GM12878 (cell line): Measurements from ENCODE around the gene GNLY. TPM values are rescaled to one million over a fixed set of nuclear protein-coding genes. Genes with fewer than 3 reads are reported as not detected.

Experiments
- ATAC-seq: fragments of 200-7000 bp; cut with Tn5 transposase; 3 replicates; pipeline ENCODE4 v1.9.1; 2020; ENCODE audit warnings: mild to moderate bottlenecking, moderate library complexity
- BruUV-seq: library from RNA; stranded (reverse); fragments of 400-500 nt; replicated peaks from 2 replicates; lab custom pipeline; 2021; lab: Mats Ljungman, UMichigan
- CTCF ChIA-PET: fragments of 300-600 bp; sonication (Branson Sonifier 250); formaldehyde crosslinking; extraction: SDS; loops from one replicate; lab custom pipeline; 2021; ENCODE audit warnings: inconsistent platforms; lab: Yijun Ruan, JAX
- POLR2A ChIA-PET: fragments of 350-600 bp; formaldehyde crosslinking; extraction: SDS; loops from one replicate; lab custom pipeline; 2021; ENCODE audit warnings: inconsistent platforms; lab: Charles Lee
- RAD21 ChIA-PET: fragments of 300-600 bp; sonication (Branson Sonifier 250); formaldehyde crosslinking; loops from one replicate; lab custom pipeline; 2023; ENCODE audit warnings: antibody characterized with exemption; ENCODE audit not compliant: unreplicated experiment; lab: Charles Lee
- SMC1A ChIA-PET: fragments of 300-600 bp; sonication (Branson Sonifier 250); formaldehyde crosslinking; loops from one replicate; lab custom pipeline; 2023; ENCODE audit not compliant: unreplicated experiment, uncharacterized antibody; lab: Charles Lee
- DNase-seq: peaks from one replicate; pipeline ENCODE4 v3.0.0-alpha.2; 2011; ENCODE audit warnings: low read depth, low spot score
- FAIRE-seq: peaks from 3 replicates; lab custom pipeline; 2011; peaks lifted over from hg19 to GRCh38; lab: Jason Lieb, UNC
- H2AFZ ChIP-seq: 2 replicates; pipeline ENCODE4 v1.6.0; 2011; ENCODE audit warnings: low read depth, low read length, control low read depth; ENCODE audit not compliant: control insufficient read depth
- H3K27ac ChIP-seq: 2 replicates; pipeline ENCODE4 v1.5.1; 2011; ENCODE audit warnings: control low read depth; ENCODE audit not compliant: control insufficient read depth, insufficient read depth
- H3K27me3 ChIP-seq, 2 experiments: replicated peaks in 1 of 2; 2 replicates each; pipeline versions ENCODE4 v1.6.0 to v1.6.1; 2011; ENCODE audit warnings: low read length in 1 of 2; ENCODE audit not compliant: control insufficient read depth in 2 of 2, insufficient read depth in 2 of 2
- H3K36me3 ChIP-seq, 2 experiments: 2 replicates each; pipeline ENCODE4 v1.5.1; 2011; ENCODE audit warnings: low read length in 1 of 2; ENCODE audit not compliant: control insufficient read depth in 2 of 2, insufficient read depth in 2 of 2
- H3K4me1 ChIP-seq: 2 replicates; pipeline ENCODE4 v1.6.1; 2011; ENCODE audit warnings: mild to moderate bottlenecking, low read length, moderate library complexity, mixed read lengths; ENCODE audit not compliant: control insufficient read depth, insufficient read depth
- H3K4me2 ChIP-seq: 2 replicates; pipeline ENCODE4 v1.6.0; 2011; ENCODE audit warnings: control low read depth; ENCODE audit not compliant: control insufficient read depth, insufficient read depth
- H3K4me3 ChIP-seq: fragments of 200-600 bp; sonication (generic); 2 replicates; pipeline ENCODE4 v1.5.1; 2016
- H3K79me2 ChIP-seq: 2 replicates; pipeline ENCODE4 v1.6.0; 2011; ENCODE audit warnings: low read length; ENCODE audit not compliant: control insufficient read depth, insufficient read depth
- H3K9ac ChIP-seq: 2 replicates; pipeline ENCODE4 v1.8.0; 2011; ENCODE audit warnings: low read length, control low read depth, mixed read lengths; ENCODE audit not compliant: control insufficient read depth, insufficient read depth
- H3K9me3 ChIP-seq: replicated peaks from 3 replicates; pipeline ENCODE4 v1.5.1; 2011; ENCODE audit warnings: mild to moderate bottlenecking, low read length; ENCODE audit not compliant: control insufficient read depth, insufficient read depth
- H4K20me1 ChIP-seq: 2 replicates; pipeline ENCODE4 v1.6.0; 2011; ENCODE audit not compliant: control insufficient read depth, insufficient read depth
- BACH1 ChIP-seq: fragments of 450-650 bp; IDR thresholded peaks from 2 replicates; pipeline ENCODE4 v1.6.1; 2017; ENCODE audit warnings: mild to moderate bottlenecking, borderline replicate concordance
- E2F8 ChIP-seq: fragments of 450-650 bp; IDR thresholded peaks from 2 replicates; pipeline ENCODE4 v1.6.1; 2018; ENCODE audit warnings: mild to moderate bottlenecking, low read depth, moderate library complexity; ENCODE audit not compliant: partially characterized antibody
- MEF2B ChIP-seq: fragments of 450-650 bp; IDR thresholded peaks from 2 replicates; pipeline ENCODE4 v1.6.1; 2018; ENCODE audit warnings: mild to moderate bottlenecking, moderate library complexity; ENCODE audit not compliant: partially characterized antibody, poor library complexity, severe bottlenecking
- RAD21 ChIP-seq: IDR thresholded peaks from 2 replicates; pipeline ENCODE4 v1.6.1; 2011; ENCODE audit warnings: mild to moderate bottlenecking, low read depth, low read length, moderate library complexity; ENCODE audit not compliant: insufficient read depth
- STAT3 ChIP-seq: IDR thresholded peaks from 2 replicates; pipeline ENCODE4 v1.6.1; 2011; ENCODE audit warnings: low read depth, low read length, improper control_type of control experiment
- SUZ12 ChIP-seq: fragments of 200-600 bp; sonication (generic); IDR thresholded peaks from one replicate; pipeline ENCODE4 v1.6.1; 2018; ENCODE audit warnings: antibody characterized with exemption, mild to moderate bottlenecking; ENCODE audit not compliant: unreplicated experiment
- TBL1XR1 ChIP-seq: IDR thresholded peaks from 2 replicates; pipeline ENCODE4 v1.6.1; 2012; ENCODE audit warnings: low read depth, low read length, improper control_type of control experiment
- ZNF24 ChIP-seq: fragments of 450-650 bp; IDR thresholded peaks from 2 replicates; pipeline ENCODE4 v1.6.1; 2017; ENCODE audit warnings: antibody characterized with exemption, mild to moderate bottlenecking
- WGBS: methylation state at CpG from one replicate; pipeline ENCODE4 v1.1.6; 2016; ENCODE audit warnings: low lambda C conversion rate; ENCODE audit not compliant: insufficient replicate concordance, insufficient coverage; ENCODE audit errors: missing lambda C conversion rate; 5-methylcytosine and 5-hydroxymethylcytosine counted together
- in situ Hi-C: fragments of 300-500 bp; cut with MboI; formaldehyde crosslinking; loops from 9 replicates; pipeline ENCODE4 v1.14.3; 2018; ENCODE audit warnings: mixed read lengths
- intact Hi-C: fragments of 100-400 bp; cut with micrococcal nuclease; formaldehyde crosslinking; loops from one replicate; pipeline ENCODE4 v1.14.2; 2022; ENCODE audit not compliant: unreplicated experiment
- polyA plus RNA-seq, 11 experiments: library from polyadenylated mRNA; depleted of rRNA in 4 of 11; unstranded in 6 of 11; stranded (reverse) in 5 of 11; fragments of >200 nt; fragmentation: Nextera tagmentation in 4 of 11; fragmentation: Illumina TruSeq in 1 of 11; extraction: Ambion mirVana in 4 of 11; extraction: Trizol in 1 of 11; gene quantifications; 1 replicate in 1 of 11; 2 replicates in 10 of 11; pipeline versions ENCODE4 v1.2.1 to v1.2.3, GENCODE V29; 2011 to 2016; ENCODE audit warnings: inconsistent platforms in 2 of 11, missing spikeins in 2 of 11, low read depth in 1 of 11
- total RNA-seq, 4 experiments: library from RNA; depleted of rRNA in 3 of 4; stranded (reverse); fragments of >200 nt in 3 of 4; fragmentation: Illumina TruSeq in 1 of 4; extraction: Trizol in 1 of 4; gene quantifications; 2 replicates each; pipeline versions ENCODE4 v1.2.1 to v1.2.3, GENCODE V29; 2013 to 2021

Gene GNLY
- total and polyA plus RNA-seq, 10 of the 15 experiments (the other 5 are each of a cell fraction or from before 2014, with no cell fraction given) = 0.18 to 0.42 TPM; not detected in 8

GRCh38 chr2:85660725-85661124 lies 33.4 kb upstream of the GNLY start:
- BruUV-seq = no TSS peak
- Histone ChIP-seq H3K9ac (no peak overlapping the region), H3K4me1 (no peaks in the 10 kb centered on the region), H3K9me3 (no peaks in the 10 kb centered on the region), H2AFZ (no peak overlapping the region), H4K20me1 (no peaks in the 10 kb centered on the region), H3K79me2 (no peaks in the 10 kb centered on the region), H3K27ac (no peak overlapping the region), H3K27me3 (no peaks in the 10 kb centered on the region), H3K4me2 (no peak overlapping the region), H3K36me3 (peaks cover 0 to 2% of the 10 kb centered on the region in 2 experiments; a peak in 1 of 4 replicates), H3K4me3 (no peak overlapping the region)
- intact Hi-C loops = no loop called here
- FAIRE-seq (no peak), ATAC-seq (no peak), DNase-seq (no peak)
- ChIA-PET SMC1A (interaction anchor here (0.6 kb wide), 1 partner anchor 91 kb away, joined by 3 read pairs; no protein-coding TSS in a partner anchor), POLR2A (interaction anchor here (0.5 to 1.1 kb wide), 3 partner anchors 8 to 155 kb away, joined by 3 to 8 read pairs (median 5); no protein-coding TSS in a partner anchor), RAD21 (no interaction called here), CTCF (interaction anchor here (3.5 kb wide), 1 partner anchor 24 kb away, joined by 19 read pairs; no protein-coding TSS in a partner anchor)
- TF ChIP-seq RAD21 (no peak), MEF2B (no peak), SUZ12 (no peak), ZNF24 (no peak), E2F8 (no peak), BACH1 (no peak), TBL1XR1 (no peak), STAT3 (no peak)
- in situ Hi-C loops = no loop called here
- WGBS = 63% methylated on average over 7 of the region's 7 CpGs
